B cell (primary cell): ENCODE measurements around the gene TMPRSS9. TPM values are rescaled to one million over a fixed set of nuclear protein-coding genes. Genes with fewer than 3 reads are reported as not detected.

Experiments used
- ATAC-seq: fragments of 200-7000 bp; cut with Tn5 transposase; one replicate; pipeline ENCODE4 v1.10.0; 2021; ENCODE audit warnings: low read depth, mild to moderate bottlenecking, moderate number of reproducible peaks, moderate library complexity
- CTCF ChIA-PET: fragments of 350-600 bp; sonication (Branson Sonifier 250); formaldehyde crosslinking; loops from one replicate; lab custom pipeline; 2021; ENCODE audit warnings: antibody characterized with exemption, inconsistent platforms; lab: Charles Lee
- POLR2A ChIA-PET: fragments of 350-600 bp; sonication (Branson Sonifier 250); formaldehyde crosslinking; loops from one replicate; lab custom pipeline; 2021; ENCODE audit warnings: antibody characterized with exemption; lab: Charles Lee
- DNase-seq: peaks from one replicate; pipeline ENCODE4 v3.0.0; 2013
- H2AFZ ChIP-seq: 2 replicates; pipeline ENCODE4 v1.6.1; 2012; ENCODE audit warnings: mild to moderate bottlenecking, low read depth, low read length; ENCODE audit not compliant: insufficient read depth, poor library complexity, severe bottlenecking
- H3K27ac ChIP-seq, 2 donors: 1 replicate in 1 of 2; 2 replicates in 1 of 2; pipeline ENCODE4 v1.5.1; 2012 to 2013; ENCODE audit warnings: low read length in 2 of 2, mild to moderate bottlenecking in 2 of 2, moderate library complexity in 1 of 2
- H3K27me3 ChIP-seq, 4 experiments: fragments of 200-600 bp in 1 of 4; sonication (generic) in 1 of 4; replicated peaks in 1 of 4; 1 replicate in 2 of 4; 2 replicates in 2 of 4; pipeline versions ENCODE4 v1.6.1 to v1.7.0; 2013 to 2016; ENCODE audit warnings: low read length in 3 of 4, mild to moderate bottlenecking in 2 of 4, mixed read lengths in 1 of 4, moderate library complexity in 1 of 4; ENCODE audit not compliant: insufficient read depth in 4 of 4, control insufficient read depth in 3 of 4; ENCODE audit errors: control extremely low read depth in 1 of 4
- H3K36me3 ChIP-seq, 2 experiments: replicated peaks in 1 of 2; 1 replicate in 1 of 2; 2 replicates in 1 of 2; pipeline versions ENCODE4 v1.6.1 to v1.7.1; 2013; ENCODE audit warnings: low read length in 1 of 2; ENCODE audit not compliant: insufficient read depth in 2 of 2, control insufficient read depth in 1 of 2; ENCODE audit errors: control extremely low read depth in 1 of 2, extremely low read depth in 1 of 2
- H3K4me1 ChIP-seq, 2 donors: fragments of 200-600 bp in 1 of 2; sonication (generic) in 1 of 2; 1 replicate in 1 of 2; 2 replicates in 1 of 2; pipeline versions ENCODE4 v1.5.1 to v1.6.1; 2013 to 2017; ENCODE audit warnings: low read length in 2 of 2; ENCODE audit not compliant: control insufficient read depth in 2 of 2, insufficient read depth in 2 of 2
- H3K4me2 ChIP-seq: replicated peaks from 2 replicates; pipeline ENCODE3; 2012; ENCODE audit warnings: mild to moderate bottlenecking, low read depth, low read length; ENCODE audit not compliant: poor library complexity, severe bottlenecking
- H3K4me3 ChIP-seq, 5 experiments: fragments of 200-600 bp in 1 of 5; sonication (generic) in 1 of 5; 1 replicate in 3 of 5; 2 replicates in 2 of 5; pipeline versions ENCODE4 v1.5.1 to v1.7.0; 2011 to 2016; ENCODE audit warnings: low read length in 4 of 5, mild to moderate bottlenecking in 4 of 5, low read depth in 2 of 5, control low read depth in 1 of 5, moderate library complexity in 1 of 5; ENCODE audit not compliant: insufficient read depth in 1 of 5; ENCODE audit errors: control extremely low read depth in 1 of 5, extremely low read depth in 1 of 5
- H3K79me2 ChIP-seq: fragments of 200-600 bp; sonication (generic); one replicate; pipeline ENCODE4 v1.6.0; 2016; ENCODE audit warnings: low read length; ENCODE audit not compliant: control insufficient read depth, insufficient read depth
- H3K9ac ChIP-seq: fragments of 200-600 bp; sonication (generic); 2 replicates; pipeline ENCODE4 v1.6.1; 2017; ENCODE audit warnings: mild to moderate bottlenecking, low read length, moderate library complexity
- H3K9me3 ChIP-seq, 3 donors: one replicate each; pipeline versions ENCODE4 v1.6.1 to v1.7.1; 2013; ENCODE audit warnings: low read length in 2 of 3; ENCODE audit not compliant: control insufficient read depth in 2 of 3, insufficient read depth in 1 of 3; ENCODE audit errors: control extremely low read depth in 1 of 3
- H4K20me1 ChIP-seq: 2 replicates; pipeline ENCODE4 v1.6.0; 2012; ENCODE audit warnings: mild to moderate bottlenecking, low read length; ENCODE audit not compliant: insufficient read depth, control insufficient read depth, poor library complexity, severe bottlenecking
- H3K27ac Mint-ChIP-seq: one replicate; pipeline ENCODE4 v1.8.0; 2021; ENCODE audit warnings: mixed read lengths
- H3K27me3 Mint-ChIP-seq: one replicate; pipeline ENCODE4 v1.8.0; 2021; ENCODE audit warnings: mixed read lengths
- H3K4me1 Mint-ChIP-seq: one replicate; pipeline ENCODE4 v1.8.0; 2021; ENCODE audit warnings: mixed read lengths
- H3K4me3 Mint-ChIP-seq: one replicate; pipeline ENCODE4 v1.8.0; 2021; ENCODE audit warnings: mixed read lengths
- H3K9me3 Mint-ChIP-seq: one replicate; pipeline ENCODE4 v1.8.0; 2022; ENCODE audit warnings: mixed read lengths; ENCODE audit not compliant: insufficient read depth
- CTCF ChIP-seq: fragments of 200-600 bp; IDR thresholded peaks from one replicate; pipeline ENCODE4 v1.8.0; 2022; ENCODE audit warnings: antibody characterized with exemption, mild to moderate bottlenecking
- EZH2 ChIP-seq: IDR thresholded peaks from 2 replicates; pipeline ENCODE4 v1.6.1; 2012; ENCODE audit warnings: borderline replicate concordance, low read depth, mild to moderate bottlenecking, moderate library complexity, low read length; ENCODE audit not compliant: insufficient read depth, poor library complexity, severe bottlenecking
- WGBS: methylation state at CpG from one replicate; pipeline ENCODE4 v1.1.5; 2013; ENCODE audit warnings: missing lambda C conversion rate; ENCODE audit not compliant: insufficient coverage; 5-methylcytosine and 5-hydroxymethylcytosine counted together
- intact Hi-C: fragments of 100-400 bp; cut with micrococcal nuclease; formaldehyde crosslinking; loops from one replicate; pipeline ENCODE4 v1.10.0; 2022
- polyA plus RNA-seq: library from polyadenylated mRNA; depleted of rRNA; stranded (reverse); fragments of >200 nt; gene quantifications from 2 replicates; pipeline ENCODE4 v1.2.3, GENCODE V29; 2012
- total RNA-seq, 2 donors: library from RNA; stranded (reverse); fragments of 120-200 nt in 1 of 2; gene quantifications; 1 replicate in 1 of 2; 2 replicates in 1 of 2; pipeline versions ENCODE4 v1.2.3 to v1.2.4, GENCODE V29; 2013 to 2022

Gene TMPRSS9
- total and polyA plus RNA-seq, 2 donors (not counting 1 experiment from before 2014, with no cell fraction given), result not detected

GRCh38 chr19:2438178-2438577 is 78.1 kb downstream of the TMPRSS9 start:
- Mint-ChIP-seq H3K27ac (no peak overlapping the region), H3K4me1 (no peaks in the 10 kb centered on the region), H3K9me3 (no peaks in the 10 kb centered on the region), H3K4me3 (no peak overlapping the region), H3K27me3 (no peaks in the 10 kb centered on the region)
- no peak overlapping the region for H2AFZ ChIP-seq
- H3K79me2 ChIP-seq, result peaks cover 6% of the 10 kb centered on the region
- H3K4me2 ChIP-seq, result no peak overlapping the region
- no peaks in the 10 kb centered on the region for H3K4me1 ChIP-seq
- H3K27me3 ChIP-seq, result no peaks in the 10 kb centered on the region
- POLR2A ChIA-PET, result no interaction called here
- H3K36me3 ChIP-seq, result peaks cover 0 to 18% of the 10 kb centered on the region in 2 experiments
- H3K9ac ChIP-seq, result no peak overlapping the region
- DNase-seq, result no peak
- ATAC-seq, result no peak
- CTCF ChIA-PET, result interaction anchor here (0.6 to 1.4 kb wide), 2 partner anchors 46 to 327 kb away, joined by 3 to 4 read pairs; no protein-coding TSS in a partner anchor
- intact Hi-C loops, result no loop called here
- H3K4me3 ChIP-seq, result no peak overlapping the region
- H3K27ac ChIP-seq, result no peak overlapping the region
- TF ChIP-seq EZH2 (no peak), CTCF (no peak)
- H4K20me1 ChIP-seq, result no peaks in the 10 kb centered on the region
- H3K9me3 ChIP-seq, result no peaks in the 10 kb centered on the region
- WGBS, result 97% methylated on average over 20 of the region's 20 CpGs

- ATAC-seq (no peak), DNase-seq (no peak)
- Mint-ChIP-seq H3K9me3 (no peaks in the 10 kb centered on the region), H3K4me3 (no peak overlapping the region), H3K27ac (no peak overlapping the region), H3K27me3 (no peaks in the 10 kb centered on the region), H3K4me1 (no peaks in the 10 kb centered on the region)
- Histone ChIP-seq H3K9ac (no peak overlapping the region), H3K27me3 (no peaks in the 10 kb centered on the region), H3K27ac (no peak overlapping the region), H3K4me1 (no peaks in the 10 kb centered on the region), H4K20me1 (no peaks in the 10 kb centered on the region), H3K79me2 (peaks cover 16% of the 10 kb centered on the region), H3K4me3 (no peak overlapping the region), H3K4me2 (no peak overlapping the region), H3K9me3 (no peaks in the 10 kb centered on the region), H3K36me3 (peaks cover 0 to 14% of the 10 kb centered on the region in 2 experiments), H2AFZ (no peak overlapping the region)
- ChIA-PET CTCF (no interaction called here), POLR2A (no interaction called here)
- WGBS, result 100% methylated on average over 1 of the region's 1 CpG
- TF ChIP-seq CTCF (no peak), EZH2 (no peak)
- intact Hi-C loops, result no loop called here
These were observed 80.5 kb downstream of the TMPRSS9 start for GRCh38 chr19:2440515-2440914.
